Measurements from ENCODE around the gene USHBP1. TPM values are rescaled to one million over a fixed set of nuclear protein-coding genes. Genes with fewer than 3 reads are reported as not detected.

Gene USHBP1
- total and polyA plus RNA-seq, 2 of the 13 experiments (the other 11 are each of a cell fraction or from before 2014, with no cell fraction given), result 0.15 to 1.5 TPM

GRCh38 chr19:17243830-17244617 is 20.5 kb downstream of the USHBP1 start (continued):
- TF ChIP-seq ZBTB43 (CRISPR knock-in tag; conservative IDR thresholded peaks at IDR 0.05), result no peak
- TF ChIP-seq ZNF34 (CRISPR knock-in tag; IDR thresholded peaks at IDR 0.05; ENCODE audit: borderline replicate concordance), result no peak
- TF ChIP-seq ZNF780A (CRISPR knock-in tag; IDR thresholded peaks at IDR 0.05), result no peak
- no peak for TF ChIP-seq ZNF710 (CRISPR knock-in tag; IDR thresholded peaks at IDR 0.05; ENCODE audit: borderline replicate concordance)
- no peak for TF ChIP-seq DDIT3 (CRISPR knock-in tag; IDR thresholded peaks at IDR 0.05)
- TF ChIP-seq ZNF609 (CRISPR knock-in tag; IDR thresholded peaks at IDR 0.05; ENCODE audit: borderline replicate concordance), result peak; percentile 61; the same call in 1 of the 2 replicates
- TF ChIP-seq ZFP91 (CRISPR knock-in tag; IDR thresholded peaks at IDR 0.05; ENCODE audit: borderline replicate concordance), result 0 out of 2 replicates have a peak, but pooled peaks have one; percentile 15
- no peak for TF ChIP-seq ZNF207 (IDR thresholded peaks at IDR 0.05; ENCODE audit: borderline replicate concordance)
- TF ChIP-seq KDM6A (CRISPR knock-in tag; IDR thresholded peaks at IDR 0.05; ENCODE audit: low read depth), result 0 out of 2 replicates have a peak, but pooled peaks have one; percentile 53
- no peak for TF ChIP-seq ZNF580 (CRISPR knock-in tag; IDR thresholded peaks at IDR 0.05; ENCODE audit: borderline replicate concordance, low read depth)
- TF ChIP-seq RBM22 (optimal IDR thresholded peaks at IDR 0.05; ENCODE audit: low read length), result no peak
- no peak for TF ChIP-seq SRSF4 (IDR thresholded peaks at IDR 0.05; ENCODE audit: low read depth, low read length, poor library complexity, severe bottlenecking)
- no peak; the same call in none of the 2 replicates for TF ChIP-seq ZNF263 (CRISPR knock-in tag; IDR thresholded peaks at IDR 0.05)
- TF ChIP-seq ZNF331 (CRISPR knock-in tag; IDR thresholded peaks at IDR 0.05), result peak; percentile 68; the same call in 1 of the 2 replicates
- TF ChIP-seq THAP8 (CRISPR knock-in tag; IDR thresholded peaks at IDR 0.05; ENCODE audit: borderline replicate concordance), result no peak
- peak; percentile 74; the same call in 1 of the 2 replicates for TF ChIP-seq KDM1A (CRISPR knock-in tag; IDR thresholded peaks at IDR 0.05)
- TF ChIP-seq NBN (conservative IDR thresholded peaks at IDR 0.05), result no peak

Measured in HepG2 (cell line).